ENCODE results near the gene PHF23. TPM values are rescaled to one million over a fixed set of nuclear protein-coding genes. Genes with fewer than 3 reads are reported as not detected.

The PHF23 gene
- total and polyA plus RNA-seq, 9 donors = 19.4 to 57.7 (median 41.0) TPM

DNA sequence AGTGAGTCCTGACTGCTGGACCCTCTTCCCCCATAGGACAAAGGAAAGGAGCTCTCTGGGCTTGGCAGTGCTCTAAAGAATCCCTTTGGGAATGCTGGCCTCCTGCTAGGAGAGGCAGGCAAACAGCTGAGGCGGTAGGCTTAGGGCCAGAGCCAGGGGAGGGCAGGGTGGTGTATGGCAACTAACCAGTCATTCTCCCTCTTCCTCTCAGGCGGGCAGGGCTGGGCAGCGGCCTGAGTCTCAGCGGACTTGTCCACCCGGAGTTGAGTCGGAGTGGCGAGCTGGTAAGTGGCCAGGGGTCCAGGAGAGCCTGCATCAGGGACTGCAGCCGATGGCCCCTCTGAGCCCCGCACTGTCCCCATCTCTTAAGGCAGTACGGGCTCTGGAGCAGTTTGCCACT is 15.1 kb downstream of the PHF23 start:
- intact Hi-C loops (cut with DNase I) = no loop called here
- no peaks in the 10 kb centered on the region for H3K36me3 ChIP-seq
- H3K27me3 ChIP-seq = no peaks in the 10 kb centered on the region
- no peaks in the 10 kb centered on the region for H3K9me3 ChIP-seq
- H3K4me1 ChIP-seq (ENCODE audit: insufficient read depth) = peaks cover 4% of the 10 kb centered on the region
- no peak overlapping the region for H3K27ac ChIP-seq
- no peak for DNase-seq
- no peak overlapping the region for H3K4me3 ChIP-seq
- 71 to 73% (median 72%) methylated on average over 9 to 10 of the region's 10 CpGs for WGBS, 3 donors
- TF ChIP-seq POLR2A (IDR thresholded peaks at IDR 0.05) (no peak), EP300 (IDR thresholded peaks at IDR 0.05) (no peak)
- TF ChIP-seq, protein P1, sequence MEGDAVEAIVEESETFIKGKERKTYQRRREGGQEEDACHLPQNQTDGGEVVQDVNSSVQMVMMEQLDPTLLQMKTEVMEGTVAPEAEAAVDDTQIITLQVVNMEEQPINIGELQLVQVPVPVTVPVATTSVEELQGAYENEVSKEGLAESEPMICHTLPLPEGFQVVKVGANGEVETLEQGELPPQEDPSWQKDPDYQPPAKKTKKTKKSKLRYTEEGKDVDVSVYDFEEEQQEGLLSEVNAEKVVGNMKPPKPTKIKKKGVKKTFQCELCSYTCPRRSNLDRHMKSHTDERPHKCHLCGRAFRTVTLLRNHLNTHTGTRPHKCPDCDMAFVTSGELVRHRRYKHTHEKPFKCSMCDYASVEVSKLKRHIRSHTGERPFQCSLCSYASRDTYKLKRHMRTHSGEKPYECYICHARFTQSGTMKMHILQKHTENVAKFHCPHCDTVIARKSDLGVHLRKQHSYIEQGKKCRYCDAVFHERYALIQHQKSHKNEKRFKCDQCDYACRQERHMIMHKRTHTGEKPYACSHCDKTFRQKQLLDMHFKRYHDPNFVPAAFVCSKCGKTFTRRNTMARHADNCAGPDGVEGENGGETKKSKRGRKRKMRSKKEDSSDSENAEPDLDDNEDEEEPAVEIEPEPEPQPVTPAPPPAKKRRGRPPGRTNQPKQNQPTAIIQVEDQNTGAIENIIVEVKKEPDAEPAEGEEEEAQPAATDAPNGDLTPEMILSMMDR (IDR thresholded peaks at IDR 0.05) = no peak

DNA sequence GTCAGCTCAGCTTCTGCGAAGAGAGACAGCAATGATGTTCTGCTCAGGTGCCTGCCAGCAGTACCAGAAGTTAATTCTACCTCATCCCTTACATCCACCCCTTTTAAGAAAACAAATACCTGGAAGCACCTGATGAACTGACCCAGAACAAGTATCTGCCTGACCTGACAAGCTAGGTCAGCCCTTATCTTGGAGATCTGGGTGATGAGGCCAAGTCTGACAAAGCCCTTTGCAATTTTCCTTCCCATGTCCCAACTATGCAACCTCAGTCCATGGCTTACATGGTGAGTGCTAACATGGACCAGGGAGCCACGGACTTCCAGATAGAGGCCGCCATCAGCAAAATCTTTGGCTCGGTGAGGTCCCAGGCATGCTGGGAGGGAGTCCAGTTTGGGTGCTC is 15.9 kb downstream of the PHF23 start:
- WGBS, 3 donors = 64 to 75% (median 71%) methylated on average over 3 to 4 of the region's 4 CpGs
- H3K36me3 ChIP-seq = no peaks in the 10 kb centered on the region
- H3K4me1 ChIP-seq (ENCODE audit: insufficient read depth) = peaks cover 5% of the 10 kb centered on the region

DNA sequence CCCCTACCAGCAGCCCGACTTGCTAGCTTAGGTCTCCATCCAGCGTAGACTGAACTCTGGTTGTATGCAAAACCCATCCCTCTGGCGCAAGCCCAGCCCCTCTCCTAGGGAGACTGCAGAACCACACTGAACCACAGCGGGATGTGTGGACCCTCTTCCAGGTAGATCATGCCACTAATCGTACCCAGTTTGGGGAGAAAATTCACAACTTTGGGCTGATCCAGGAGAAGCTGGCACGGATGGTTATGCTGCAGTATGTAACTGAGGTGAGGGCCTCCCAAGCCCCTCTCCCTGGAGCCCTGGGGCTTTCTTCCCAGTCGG is 16.3 kb downstream of the PHF23 start:
- DNase-seq = no peak
- TF ChIP-seq, protein P1 (IDR thresholded peaks at IDR 0.05) = no peak
- no peak for TF ChIP-seq EP300 (IDR thresholded peaks at IDR 0.05)
- TF ChIP-seq POLR2A (IDR thresholded peaks at IDR 0.05) = no peak
- Histone ChIP-seq H3K27me3 (no peaks in the 10 kb centered on the region), H3K9me3 (no peaks in the 10 kb centered on the region), H3K36me3 (no peaks in the 10 kb centered on the region), H3K27ac (no peak overlapping the region), H3K4me1 (ENCODE audit: insufficient read depth) (peaks cover 7% of the 10 kb centered on the region), H3K4me3 (no peak overlapping the region)
- intact Hi-C loops (cut with DNase I) = no loop called here
- 62 to 67% (median 64%) methylated on average over 7 of the region's 7 CpGs for WGBS, 3 donors

More for the DNA sequence above, 15.9 kb downstream of the PHF23 start:
- Histone ChIP-seq H3K4me3 (no peak overlapping the region), H3K27ac (no peak overlapping the region), H3K27me3 (no peaks in the 10 kb centered on the region), H3K9me3 (no peaks in the 10 kb centered on the region)
- intact Hi-C loops (cut with DNase I) = no loop called here
- TF ChIP-seq, protein P1 (IDR thresholded peaks at IDR 0.05) = no peak
- TF ChIP-seq EP300 (IDR thresholded peaks at IDR 0.05) = no peak
- DNase-seq = no peak

- DNase-seq = peak in 1 of 5 donors; percentile 38
- no peaks in the 10 kb centered on the region for H3K36me3 ChIP-seq
- H3K4me1 ChIP-seq (ENCODE audit: insufficient read depth) = peaks cover 10% of the 10 kb centered on the region
- WGBS, 3 donors = 71 to 73% (median 72%) methylated on average over 15 of the region's 15 CpGs
- no peaks in the 10 kb centered on the region for H3K9me3 ChIP-seq
- intact Hi-C loops (cut with DNase I) = no loop called here
- H3K27me3 ChIP-seq = no peaks in the 10 kb centered on the region
- H3K27ac ChIP-seq = no peak overlapping the region
- H3K4me3 ChIP-seq = no peak overlapping the region
- TF ChIP-seq, protein P1 (IDR thresholded peaks at IDR 0.05) = no peak
- no peak for TF ChIP-seq POLR2A (IDR thresholded peaks at IDR 0.05)
- no peak for TF ChIP-seq EP300 (IDR thresholded peaks at IDR 0.05)
Measured at GRCh38 chr17:7222093-7222971, 16.9 kb downstream of the PHF23 start.

Data from ovary (tissue), 9 donors.